Mesendoderm (in vitro differentiated cells): ENCODE results near the gene TBX20.

Source experiments
- DNase-seq: peaks from one replicate; pipeline ENCODE4 v3.0.0; 2013
- H2AK5ac ChIP-seq: 2 replicates; pipeline ENCODE4 v1.6.1; 2013; ENCODE audit warnings: low read length, inconsistent platforms
- H2BK120ac ChIP-seq: 2 replicates; pipeline ENCODE4 v1.6.1; 2013; ENCODE audit warnings: low read depth, mild to moderate bottlenecking, low read length, moderate library complexity, mixed read lengths
- H2BK15ac ChIP-seq: replicated peaks from 2 replicates; pipeline ENCODE4 v1.6.1; 2013; ENCODE audit warnings: low read depth, mild to moderate bottlenecking, moderate library complexity
- H2BK5ac ChIP-seq: 2 replicates; pipeline ENCODE4 v1.6.1; 2013; ENCODE audit warnings: low read length, inconsistent platforms
- H3K18ac ChIP-seq: 2 replicates; pipeline ENCODE4 v1.6.1; 2013; ENCODE audit warnings: mild to moderate bottlenecking, low read length, mixed read lengths
- H3K23ac ChIP-seq: one replicate; pipeline ENCODE4 v1.6.1; 2013; ENCODE audit warnings: low read length
- H3K27ac ChIP-seq: 2 replicates; pipeline ENCODE4 v1.5.1; 2013; ENCODE audit warnings: low read depth, mild to moderate bottlenecking, inconsistent platforms, low read length, moderate library complexity
- H3K27me3 ChIP-seq: 2 replicates; pipeline ENCODE4 v1.6.1; 2013; ENCODE audit warnings: low read length, control low read depth, mild to moderate bottlenecking, inconsistent platforms; ENCODE audit not compliant: insufficient read depth, poor library complexity
- H3K36me3 ChIP-seq: 2 replicates; pipeline ENCODE4 v1.6.1; 2013; ENCODE audit warnings: low read length, inconsistent platforms; ENCODE audit not compliant: control insufficient read depth, insufficient read depth
- H3K4ac ChIP-seq: one replicate; pipeline ENCODE4 v1.6.1; 2013; ENCODE audit warnings: low read depth, mild to moderate bottlenecking, low read length, moderate library complexity
- H3K4me1 ChIP-seq: 2 replicates; pipeline ENCODE4 v1.6.1; 2013; ENCODE audit warnings: low read depth, low read length, inconsistent platforms; ENCODE audit not compliant: control insufficient read depth
- H3K4me2 ChIP-seq: 2 replicates; pipeline ENCODE4 v1.6.1; 2013; ENCODE audit warnings: low read length
- H3K4me3 ChIP-seq: 2 replicates; pipeline ENCODE4 v1.5.1; 2013; ENCODE audit warnings: mild to moderate bottlenecking, low read length
- H3K56ac ChIP-seq: one replicate; pipeline ENCODE4 v1.6.1; 2013; ENCODE audit warnings: low read length
- H3K79me1 ChIP-seq: 2 replicates; pipeline ENCODE4 v1.6.1; 2013; ENCODE audit warnings: low read length, inconsistent platforms
- H3K79me2 ChIP-seq: 2 replicates; pipeline ENCODE4 v1.6.1; 2013; ENCODE audit warnings: mild to moderate bottlenecking, low read length; ENCODE audit not compliant: control insufficient read depth, insufficient read depth
- H3K9ac ChIP-seq: 2 replicates; pipeline ENCODE4 v1.6.1; 2013; ENCODE audit warnings: low read length, inconsistent platforms
- H4K5ac ChIP-seq: one replicate; pipeline ENCODE4 v1.6.1; 2013; ENCODE audit warnings: low read length
- H4K8ac ChIP-seq: one replicate; pipeline ENCODE4 v1.6.1; 2013; ENCODE audit warnings: low read depth, mild to moderate bottlenecking, control low read depth, low read length, moderate library complexity
- WGBS: extraction: QIAGEN DNeasy Blood & Tissue Kit; methylation state at CpG from one replicate; pipeline ENCODE4 v1.1.7; 2013; ENCODE audit warnings: low lambda C conversion rate, missing lambda C conversion rate; ENCODE audit not compliant: insufficient coverage; ENCODE audit errors: extremely low coverage; 5-methylcytosine and 5-hydroxymethylcytosine counted together

Gene TBX20

GRCh38 chr7:35280902-35281301, 27.0 kb upstream of the TBX20 start:
- Histone ChIP-seq H2BK120ac (no peak overlapping the region), H3K4ac (no peak overlapping the region), H2AK5ac (no peak overlapping the region), H3K9ac (no peak overlapping the region), H3K79me2 (no peaks in the 10 kb centered on the region), H3K56ac (no peak overlapping the region), H3K36me3 (no peaks in the 10 kb centered on the region), H4K8ac (no peak overlapping the region), H3K18ac (no peak overlapping the region), H4K5ac (no peak overlapping the region), H3K4me3 (no peak overlapping the region), H3K4me1 (no peaks in the 10 kb centered on the region), H3K4me2 (no peak overlapping the region), H3K23ac (no peak overlapping the region), H3K79me1 (no peaks in the 10 kb centered on the region), H2BK15ac (no peak overlapping the region), H2BK5ac (no peak overlapping the region), H3K27ac (no peak overlapping the region), H3K27me3 (no peaks in the 10 kb centered on the region)
- DNase-seq = no peak
- WGBS = no CpG with 5 or more reads among the region's 4 CpGs

- no CpG with 5 or more reads among the region's 1 CpG for WGBS
- no peak for DNase-seq
- Histone ChIP-seq H2BK5ac (no peak overlapping the region), H3K27ac (no peak overlapping the region), H3K56ac (no peak overlapping the region), H4K8ac (no peak overlapping the region), H3K18ac (no peak overlapping the region), H3K4me1 (no peaks in the 10 kb centered on the region), H3K79me2 (no peaks in the 10 kb centered on the region), H3K79me1 (no peaks in the 10 kb centered on the region), H3K27me3 (no peaks in the 10 kb centered on the region), H3K9ac (no peak overlapping the region), H3K4me3 (no peak overlapping the region), H4K5ac (no peak overlapping the region), H3K23ac (no peak overlapping the region), H3K4me2 (no peak overlapping the region), H2BK120ac (no peak overlapping the region), H2BK15ac (no peak overlapping the region), H2AK5ac (no peak overlapping the region), H3K36me3 (no peaks in the 10 kb centered on the region), H3K4ac (no peak overlapping the region)
These were observed 23.5 kb upstream of the TBX20 start for GRCh38 chr7:35277359-35277758.

GRCh38 chr7:35272246-35272645, 18.3 kb upstream of the TBX20 start:
- H3K18ac ChIP-seq = no peak overlapping the region
- H3K27me3 ChIP-seq = no peaks in the 10 kb centered on the region
- no peak overlapping the region for H3K4ac ChIP-seq
- WGBS = no CpG with 5 or more reads among the region's 1 CpG
- H3K4me2 ChIP-seq = no peak overlapping the region
- no peak overlapping the region for H3K56ac ChIP-seq
- H3K23ac ChIP-seq = no peak overlapping the region
- no peak overlapping the region for H2AK5ac ChIP-seq
- H4K8ac ChIP-seq = no peak overlapping the region
- H3K36me3 ChIP-seq = no peaks in the 10 kb centered on the region
- H3K79me2 ChIP-seq = no peaks in the 10 kb centered on the region
- H3K27ac ChIP-seq = no peak overlapping the region
- no peak overlapping the region for H3K9ac ChIP-seq
- H4K5ac ChIP-seq = no peak overlapping the region
- H2BK120ac ChIP-seq = no peak overlapping the region
- no peaks in the 10 kb centered on the region for H3K79me1 ChIP-seq
- H2BK15ac ChIP-seq = no peak overlapping the region
- no peak overlapping the region for H2BK5ac ChIP-seq
- no peak overlapping the region for H3K4me3 ChIP-seq
- no peaks in the 10 kb centered on the region for H3K4me1 ChIP-seq
- DNase-seq = no peak

- DNase-seq = no peak
- H2BK5ac ChIP-seq = no peak overlapping the region
- H3K18ac ChIP-seq = no peak overlapping the region
- peaks cover 2% of the 10 kb centered on the region for H3K4me1 ChIP-seq
- no peak overlapping the region for H3K23ac ChIP-seq
- H3K27me3 ChIP-seq = no peaks in the 10 kb centered on the region
- H3K79me2 ChIP-seq = no peaks in the 10 kb centered on the region
- no peak overlapping the region for H4K8ac ChIP-seq
- H4K5ac ChIP-seq = no peak overlapping the region
- H2AK5ac ChIP-seq = no peak overlapping the region
- no peak overlapping the region for H3K4ac ChIP-seq
- H3K4me3 ChIP-seq = no peak overlapping the region
- no peak overlapping the region for H3K56ac ChIP-seq
- no peak overlapping the region for H2BK120ac ChIP-seq
- H2BK15ac ChIP-seq = no peak overlapping the region
- H3K27ac ChIP-seq = no peak overlapping the region
- no peaks in the 10 kb centered on the region for H3K79me1 ChIP-seq
- WGBS = no CpG with 5 or more reads among the region's 5 CpGs
- H3K4me2 ChIP-seq = no peak overlapping the region
- no peak overlapping the region for H3K9ac ChIP-seq
- no peaks in the 10 kb centered on the region for H3K36me3 ChIP-seq
These were observed 15.1 kb upstream of the TBX20 start for GRCh38 chr7:35268953-35269352.

GRCh38 chr7:35267411-35267810, 13.5 kb upstream of the TBX20 start:
- Histone ChIP-seq H3K27me3 (peaks cover under 1% of the 10 kb centered on the region), H4K5ac (no peak overlapping the region), H3K4me2 (no peak overlapping the region), H3K4me3 (no peak overlapping the region), H3K4me1 (peaks cover 7% of the 10 kb centered on the region), H4K8ac (no peak overlapping the region), H3K18ac (no peak overlapping the region), H3K27ac (no peak overlapping the region), H2BK15ac (no peak overlapping the region), H2AK5ac (no peak overlapping the region), H3K56ac (no peak overlapping the region), H2BK120ac (no peak overlapping the region), H3K4ac (no peak overlapping the region), H2BK5ac (no peak overlapping the region), H3K79me1 (no peaks in the 10 kb centered on the region), H3K23ac (no peak overlapping the region), H3K79me2 (no peaks in the 10 kb centered on the region), H3K36me3 (no peaks in the 10 kb centered on the region), H3K9ac (no peak overlapping the region)
- DNase-seq = no peak

GRCh38 chr7:35263396-35263795, 9.5 kb upstream of the TBX20 start:
- Histone ChIP-seq H2AK5ac (no peak overlapping the region), H3K4me1 (peaks cover 11% of the 10 kb centered on the region), H4K5ac (no peak overlapping the region), H3K4me2 (no peak overlapping the region), H2BK5ac (no peak overlapping the region), H3K79me1 (no peaks in the 10 kb centered on the region), H3K4me3 (no peak overlapping the region), H3K9ac (no peak overlapping the region), H3K56ac (no peak overlapping the region), H3K27me3 (peaks cover 36% of the 10 kb centered on the region), H3K36me3 (no peaks in the 10 kb centered on the region), H3K79me2 (no peaks in the 10 kb centered on the region), H3K18ac (no peak overlapping the region), H3K4ac (no peak overlapping the region), H4K8ac (no peak overlapping the region), H2BK15ac (no peak overlapping the region), H3K27ac (no peak overlapping the region), H3K23ac (no peak overlapping the region), H2BK120ac (no peak overlapping the region)
- DNase-seq = no peak
- WGBS = no CpG with 5 or more reads among the region's 2 CpGs
